Effector CD8-positive, alpha-beta T cell (primary cell): ENCODE data around the gene DENND1A.

Experiments used
- DNase-seq: peaks from one replicate; lab custom pipeline; 2025; lab: John Stamatoyannopoulos, UW

The DENND1A gene

GRCh38 chr9:123493627-123494026, 436.3 kb downstream of the DENND1A start:
- DNase-seq, result no peak

- no peak for DNase-seq
These were observed 439.2 kb downstream of the DENND1A start for GRCh38 chr9:123490688-123491087.

- DNase-seq, result no peak
These were observed 441.1 kb downstream of the DENND1A start for GRCh38 chr9:123488722-123489321.

- no peak for DNase-seq
These were observed 441.9 kb downstream of the DENND1A start for GRCh38 chr9:123487944-123488548.

- DNase-seq, result no peak
These were observed 443.5 kb downstream of the DENND1A start for GRCh38 chr9:123486431-123486830.

- DNase-seq, result no peak
These were observed 444.7 kb downstream of the DENND1A start for GRCh38 chr9:123485216-123485615.

GRCh38 chr9:123484130-123484529, 445.8 kb downstream of the DENND1A start:
- no peak for DNase-seq

- DNase-seq, result no peak
These were observed 446.6 kb downstream of the DENND1A start for GRCh38 chr9:123483191-123483803.

- DNase-seq, result no peak
These were observed 447.5 kb downstream of the DENND1A start for GRCh38 chr9:123482295-123482968.

- no peak for DNase-seq
These were observed 448.6 kb downstream of the DENND1A start for GRCh38 chr9:123481209-123481865.

GRCh38 chr9:123480791-123481190, 449.1 kb downstream of the DENND1A start:
- no peak for DNase-seq

- no peak for DNase-seq
These were observed 449.8 kb downstream of the DENND1A start for GRCh38 chr9:123480096-123480495.

GRCh38 chr9:123478967-123479602, 450.8 kb downstream of the DENND1A start:
- no peak for DNase-seq

GRCh38 chr9:123478160-123478559, 451.8 kb downstream of the DENND1A start:
- no peak for DNase-seq

GRCh38 chr9:123475407-123475806, 454.5 kb downstream of the DENND1A start:
- DNase-seq, result no peak

GRCh38 chr9:123472862-123473614, 456.9 kb downstream of the DENND1A start:
- no peak for DNase-seq

- DNase-seq, result no peak
These were observed 457.9 kb downstream of the DENND1A start for GRCh38 chr9:123471843-123472570.

- no peak for DNase-seq
These were observed 458.7 kb downstream of the DENND1A start for GRCh38 chr9:123470991-123471770.

GRCh38 chr9:123470121-123470782, 459.7 kb downstream of the DENND1A start:
- no peak for DNase-seq
